Epithelial cell of proximal tubule (primary cell): ENCODE results near the gene NT5DC2. TPM values are rescaled to one million over a fixed set of nuclear protein-coding genes. Genes with fewer than 3 reads are reported as not detected.

Experiments used
- DNase-seq: peaks from one replicate; pipeline ENCODE4 v3.0.0-alpha.2; 2011; ENCODE audit warnings: low read depth
- H3K4me3 ChIP-seq: 2 replicates; pipeline ENCODE4 v1.5.1; 2011; ENCODE audit warnings: low read depth, mild to moderate bottlenecking, low read length
- total RNA-seq: library from RNA; depleted of rRNA; stranded (reverse); fragments of >200 nt; gene quantifications from 2 replicates; pipeline ENCODE4 v1.2.3, GENCODE V29; 2015
- TF ChIP-seq, protein P1 (sequence below): conservative IDR thresholded peaks from 2 replicates; pipeline ENCODE4 v1.5.1; 2012; ENCODE audit warnings: low read depth, mild to moderate bottlenecking, low read length

NT5DC2 gene
- total RNA-seq, 1 donor from 2014 or later, result 144 TPM

DNA sequence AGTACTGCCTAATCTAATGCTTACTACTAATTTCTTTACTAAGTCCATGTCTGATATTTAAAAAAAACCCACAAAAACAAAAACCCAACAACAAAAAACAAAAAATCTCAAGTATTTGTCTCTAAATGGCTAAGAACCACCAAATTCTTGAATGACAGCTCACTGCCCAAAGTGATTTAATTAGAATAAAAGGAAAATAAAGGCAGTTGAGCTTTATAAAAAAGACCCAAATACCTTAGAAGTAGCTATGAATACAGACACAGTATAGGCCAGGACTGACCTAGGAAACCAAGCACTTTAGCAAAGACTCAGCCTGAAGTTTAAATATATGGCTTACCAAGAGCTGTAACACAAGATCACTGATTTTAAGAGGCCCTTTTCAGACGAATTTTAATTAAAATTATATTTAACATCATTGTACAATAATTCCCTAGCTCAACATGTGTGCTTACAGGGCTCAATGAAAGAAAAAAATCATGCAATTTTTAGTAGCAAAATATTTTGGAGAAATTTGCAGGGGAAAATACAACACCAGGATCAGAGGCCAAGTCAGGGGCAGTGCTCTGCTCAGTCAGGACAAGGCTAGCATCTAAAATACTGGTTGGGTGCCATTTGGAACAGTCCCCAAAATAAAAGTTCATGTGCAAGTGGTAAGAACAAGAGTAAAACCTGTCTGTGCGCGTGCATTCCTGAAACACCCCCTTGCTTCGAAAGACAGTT lies 27.5 kb upstream of the NT5DC2 start:
- H3K4me3 ChIP-seq, result no peak overlapping the region
- TF ChIP-seq, protein P1, sequence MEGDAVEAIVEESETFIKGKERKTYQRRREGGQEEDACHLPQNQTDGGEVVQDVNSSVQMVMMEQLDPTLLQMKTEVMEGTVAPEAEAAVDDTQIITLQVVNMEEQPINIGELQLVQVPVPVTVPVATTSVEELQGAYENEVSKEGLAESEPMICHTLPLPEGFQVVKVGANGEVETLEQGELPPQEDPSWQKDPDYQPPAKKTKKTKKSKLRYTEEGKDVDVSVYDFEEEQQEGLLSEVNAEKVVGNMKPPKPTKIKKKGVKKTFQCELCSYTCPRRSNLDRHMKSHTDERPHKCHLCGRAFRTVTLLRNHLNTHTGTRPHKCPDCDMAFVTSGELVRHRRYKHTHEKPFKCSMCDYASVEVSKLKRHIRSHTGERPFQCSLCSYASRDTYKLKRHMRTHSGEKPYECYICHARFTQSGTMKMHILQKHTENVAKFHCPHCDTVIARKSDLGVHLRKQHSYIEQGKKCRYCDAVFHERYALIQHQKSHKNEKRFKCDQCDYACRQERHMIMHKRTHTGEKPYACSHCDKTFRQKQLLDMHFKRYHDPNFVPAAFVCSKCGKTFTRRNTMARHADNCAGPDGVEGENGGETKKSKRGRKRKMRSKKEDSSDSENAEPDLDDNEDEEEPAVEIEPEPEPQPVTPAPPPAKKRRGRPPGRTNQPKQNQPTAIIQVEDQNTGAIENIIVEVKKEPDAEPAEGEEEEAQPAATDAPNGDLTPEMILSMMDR, result no peak
- DNase-seq, result no peak

DNA sequence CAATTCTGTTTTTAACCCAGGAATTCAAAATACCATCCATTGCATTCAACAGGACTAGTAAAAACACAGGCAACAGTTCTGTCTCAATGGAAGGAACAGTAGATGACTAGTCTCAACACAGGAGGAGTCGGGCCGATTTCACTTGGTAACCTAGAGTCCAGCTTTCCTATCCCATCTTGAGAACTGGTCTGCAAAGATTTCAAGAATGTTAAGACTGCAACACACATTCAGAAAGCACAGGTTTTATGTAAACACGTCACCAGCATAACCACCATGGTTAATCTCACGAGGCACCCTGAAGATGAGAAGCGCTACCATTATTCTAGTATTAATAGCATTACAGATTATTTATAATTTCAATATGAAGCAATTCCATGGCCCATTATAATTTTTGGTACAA lies 24.8 kb upstream of the NT5DC2 start:
- H3K4me3 ChIP-seq, result no peak overlapping the region
- DNase-seq, result no peak
- TF ChIP-seq, protein P1, result no peak

DNA sequence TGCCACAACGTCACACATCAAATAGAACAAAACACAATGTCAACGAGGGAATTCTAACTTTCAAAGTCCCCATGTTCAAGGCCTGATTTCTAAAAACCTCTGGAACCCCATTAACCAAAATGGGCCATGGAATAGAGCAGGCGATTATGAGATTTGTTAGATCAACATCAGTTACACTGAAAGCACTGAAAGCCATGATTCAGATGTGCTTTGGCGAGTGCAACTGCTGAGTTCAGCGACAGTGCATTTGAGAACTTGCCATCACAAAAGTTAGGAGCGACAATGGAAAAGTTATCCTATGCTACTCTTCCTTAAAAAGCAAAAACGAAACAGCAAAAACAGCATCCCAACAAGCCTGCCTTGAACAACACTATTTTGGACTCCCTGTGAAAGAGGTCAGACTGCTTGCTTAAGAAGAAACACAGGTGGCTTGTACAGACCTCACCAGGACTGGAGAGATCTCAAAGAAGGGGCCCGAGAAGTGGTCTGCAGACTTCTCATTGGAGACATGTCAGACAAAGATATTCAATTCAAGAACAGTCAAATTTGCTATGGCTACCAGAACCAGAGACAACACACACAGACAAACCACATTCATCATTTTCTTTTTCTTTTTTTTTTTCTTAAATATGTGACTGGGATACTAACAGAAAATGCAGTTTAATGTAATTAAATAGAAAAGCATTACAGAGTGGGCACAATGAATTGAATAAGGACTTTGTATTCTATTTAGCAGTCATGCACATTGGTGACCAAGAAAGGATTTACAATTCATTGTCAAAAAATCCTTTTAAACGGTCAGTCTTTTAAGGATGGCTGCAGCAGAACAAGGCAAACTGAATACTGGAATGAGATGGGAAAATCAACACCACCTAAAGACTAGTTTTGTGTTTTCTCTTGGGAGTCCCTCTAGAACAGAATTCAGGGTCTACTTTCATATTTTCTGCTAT lies 23.6 kb upstream of the NT5DC2 start:
- no peak for DNase-seq
- no peak overlapping the region for H3K4me3 ChIP-seq
- TF ChIP-seq, protein P1, result no peak

DNA sequence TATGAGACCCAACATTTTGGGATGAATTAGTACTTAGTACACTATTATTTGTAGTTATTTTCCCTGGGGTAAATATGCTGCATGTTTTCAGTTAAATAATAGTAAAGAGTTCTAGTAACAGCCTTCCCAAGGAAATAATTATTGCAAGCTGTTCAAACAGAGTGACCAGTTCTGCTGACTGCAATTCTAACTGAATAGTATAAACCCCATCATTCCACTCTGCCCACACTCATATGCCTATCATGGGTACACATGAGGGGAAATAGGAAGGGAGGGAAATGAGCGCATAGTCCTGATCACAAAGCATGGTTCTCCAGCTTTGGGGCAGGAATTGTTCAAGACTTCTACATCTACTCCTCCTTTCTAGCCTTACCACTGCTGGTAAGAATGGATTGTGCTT lies 21.4 kb upstream of the NT5DC2 start:
- DNase-seq, result no peak
- TF ChIP-seq, protein P1, result no peak
- no peak overlapping the region for H3K4me3 ChIP-seq

DNA sequence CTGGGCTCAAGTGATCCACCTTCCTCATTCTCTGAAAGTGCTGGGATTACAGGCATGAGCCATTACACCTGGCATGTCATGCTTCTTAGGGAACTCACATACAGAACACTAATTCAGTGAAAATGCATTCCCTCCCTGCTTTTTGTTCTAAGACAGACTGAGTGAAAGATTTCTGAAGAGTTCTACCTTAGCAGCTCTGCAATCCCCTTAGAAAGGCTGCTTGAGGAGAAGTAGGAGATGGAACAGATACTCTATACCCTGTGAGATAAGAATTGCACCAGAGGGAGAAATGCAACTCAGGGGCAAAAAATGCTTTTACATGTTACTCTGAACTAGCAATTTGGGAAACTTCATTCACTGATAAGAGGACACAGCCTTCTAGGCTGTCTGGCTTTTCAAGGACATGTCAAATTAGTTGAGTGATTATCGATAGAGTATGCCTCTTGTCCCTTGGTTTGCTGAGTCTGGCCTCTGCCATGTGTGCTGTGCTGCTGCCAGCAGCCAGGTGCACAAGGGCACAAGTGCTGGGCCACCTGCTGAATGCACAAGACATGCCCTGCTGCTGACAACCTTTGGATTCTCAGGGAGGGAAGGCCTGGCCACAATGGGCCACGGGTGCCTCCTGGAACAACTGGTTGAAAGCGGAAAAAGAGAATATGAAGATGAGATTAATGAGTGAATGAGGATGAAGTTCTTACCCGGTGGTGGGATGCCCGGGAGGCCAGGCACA lies 20.5 kb upstream of the NT5DC2 start:
- H3K4me3 ChIP-seq, result no peak overlapping the region
- no peak for DNase-seq
- TF ChIP-seq, protein P1, result no peak

DNA sequence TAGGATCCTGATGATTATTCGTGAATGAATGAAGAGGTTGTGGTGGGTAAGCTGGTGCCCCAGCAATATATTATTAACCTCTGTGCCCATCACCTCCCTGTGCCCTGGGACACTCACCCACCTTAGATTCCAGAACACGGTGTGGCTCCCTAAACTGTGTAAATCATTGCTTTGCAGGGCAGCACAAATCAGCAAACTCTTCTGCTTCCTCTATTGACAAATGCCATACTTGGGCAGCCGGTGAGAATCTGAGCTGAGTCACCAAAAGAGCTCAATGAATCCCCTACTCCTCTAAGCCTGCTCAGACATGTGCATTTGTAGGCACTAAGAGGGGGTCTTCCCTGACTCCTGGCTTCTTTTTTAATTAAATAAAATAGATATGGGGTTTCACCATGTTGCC lies 18.4 kb upstream of the NT5DC2 start:
- TF ChIP-seq, protein P1, result no peak
- H3K4me3 ChIP-seq, result no peak overlapping the region
- DNase-seq, result no peak
